ENCODE data around the gene EAF1.
"Not testable (repeated sequence)": the region's sequence is repeated elsewhere in the genome, so short reads cannot be mapped to it uniquely, and the experiment has no call there.

EAF1 gene

GRCh38 chr3:15484551-15484950 lies 57.2 kb downstream of the EAF1 start:
- not testable (repeated sequence) for DNase-seq (ENCODE audit: low read depth)

GRCh38 chr3:15486020-15486419 lies 58.6 kb downstream of the EAF1 start:
- no peak for DNase-seq (ENCODE audit: low read depth)

- no peak for DNase-seq (ENCODE audit: low read depth)
Observed at GRCh38 chr3:15486979-15487378, 59.6 kb downstream of the EAF1 start.

GRCh38 chr3:15488002-15488401 lies 60.6 kb downstream of the EAF1 start:
- no peak for DNase-seq (ENCODE audit: low read depth)

GRCh38 chr3:15490158-15490557 lies 62.8 kb downstream of the EAF1 start:
- no peak for DNase-seq (ENCODE audit: low read depth)

GRCh38 chr3:15491143-15491542 lies 63.7 kb downstream of the EAF1 start:
- no peak for DNase-seq (ENCODE audit: low read depth)
